HG03558 (cell line): Measurements from ENCODE around the gene TRAF7.

Experiments
- ATAC-seq: cut with Tn5 transposase; IDR thresholded peaks from one replicate; pipeline ENCODE4 v1.9.1; 2021; ENCODE audit warnings: moderate number of reproducible peaks; ENCODE audit not compliant: unreplicated experiment; ENCODE audit errors: extremely low read depth

TRAF7 gene

DNA sequence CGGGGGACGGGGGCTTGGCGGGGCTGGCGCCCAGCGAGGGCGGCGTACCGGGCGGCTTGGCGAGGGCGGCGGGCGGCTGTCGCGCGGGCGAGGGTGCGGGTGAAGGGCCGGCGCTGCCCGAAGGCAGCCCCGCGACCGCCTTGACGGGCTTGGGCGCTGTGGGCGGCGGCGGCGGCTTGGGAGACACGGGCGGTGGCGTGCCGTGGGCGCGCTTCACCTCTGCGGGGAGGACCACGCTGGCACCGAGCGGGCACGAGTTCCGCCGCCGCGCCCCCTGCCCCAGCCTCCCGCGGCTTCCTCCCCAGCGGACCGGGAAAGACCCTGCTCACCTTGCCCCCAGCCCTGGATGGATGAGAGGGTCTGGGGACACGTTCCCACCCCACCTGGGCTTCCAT, 23.5 kb downstream of the TRAF7 start:
- no peak for ATAC-seq

DNA sequence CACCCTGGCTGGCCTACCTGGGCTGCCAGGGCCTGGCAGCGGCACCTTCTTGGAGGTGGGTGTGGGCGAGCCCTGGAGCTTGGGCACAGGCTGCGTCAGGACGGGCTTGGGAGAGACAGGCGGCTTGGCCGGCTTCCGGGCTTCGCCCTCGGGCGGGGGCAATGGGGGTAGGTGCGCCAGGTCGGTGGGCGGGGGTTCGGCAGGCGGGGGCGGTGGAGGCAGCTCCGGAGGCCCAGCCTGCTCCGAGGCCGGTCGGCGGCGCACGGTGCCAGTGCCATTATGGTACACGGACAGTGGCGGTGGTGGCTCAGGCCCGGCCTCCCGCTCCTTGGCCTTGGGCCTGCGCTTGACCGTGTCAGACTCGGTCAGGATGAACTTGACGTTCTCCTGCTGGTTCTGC, 24.0 kb downstream of the TRAF7 start:
- no peak for ATAC-seq

DNA sequence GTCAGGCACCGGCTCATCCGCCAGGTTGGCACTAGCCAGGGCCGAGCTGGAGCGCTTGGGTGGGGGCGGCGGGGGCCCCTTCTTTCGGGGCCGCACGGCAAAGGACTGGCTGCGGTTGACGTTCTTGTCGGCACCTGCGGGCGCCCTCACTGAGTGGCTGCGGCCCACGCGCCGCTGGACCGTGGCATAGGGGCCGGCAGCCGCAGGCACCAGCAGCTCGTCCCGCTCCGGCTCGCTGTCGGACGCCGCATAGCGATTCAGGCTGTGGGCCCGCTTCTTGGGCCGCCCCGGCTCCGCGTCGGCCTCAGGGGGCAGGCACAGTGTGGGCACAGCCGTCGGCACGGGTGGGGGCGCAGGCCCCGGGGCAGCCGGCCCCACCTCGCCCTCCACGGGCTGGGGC, 24.9 kb downstream of the TRAF7 start:
- no peak for ATAC-seq

DNA sequence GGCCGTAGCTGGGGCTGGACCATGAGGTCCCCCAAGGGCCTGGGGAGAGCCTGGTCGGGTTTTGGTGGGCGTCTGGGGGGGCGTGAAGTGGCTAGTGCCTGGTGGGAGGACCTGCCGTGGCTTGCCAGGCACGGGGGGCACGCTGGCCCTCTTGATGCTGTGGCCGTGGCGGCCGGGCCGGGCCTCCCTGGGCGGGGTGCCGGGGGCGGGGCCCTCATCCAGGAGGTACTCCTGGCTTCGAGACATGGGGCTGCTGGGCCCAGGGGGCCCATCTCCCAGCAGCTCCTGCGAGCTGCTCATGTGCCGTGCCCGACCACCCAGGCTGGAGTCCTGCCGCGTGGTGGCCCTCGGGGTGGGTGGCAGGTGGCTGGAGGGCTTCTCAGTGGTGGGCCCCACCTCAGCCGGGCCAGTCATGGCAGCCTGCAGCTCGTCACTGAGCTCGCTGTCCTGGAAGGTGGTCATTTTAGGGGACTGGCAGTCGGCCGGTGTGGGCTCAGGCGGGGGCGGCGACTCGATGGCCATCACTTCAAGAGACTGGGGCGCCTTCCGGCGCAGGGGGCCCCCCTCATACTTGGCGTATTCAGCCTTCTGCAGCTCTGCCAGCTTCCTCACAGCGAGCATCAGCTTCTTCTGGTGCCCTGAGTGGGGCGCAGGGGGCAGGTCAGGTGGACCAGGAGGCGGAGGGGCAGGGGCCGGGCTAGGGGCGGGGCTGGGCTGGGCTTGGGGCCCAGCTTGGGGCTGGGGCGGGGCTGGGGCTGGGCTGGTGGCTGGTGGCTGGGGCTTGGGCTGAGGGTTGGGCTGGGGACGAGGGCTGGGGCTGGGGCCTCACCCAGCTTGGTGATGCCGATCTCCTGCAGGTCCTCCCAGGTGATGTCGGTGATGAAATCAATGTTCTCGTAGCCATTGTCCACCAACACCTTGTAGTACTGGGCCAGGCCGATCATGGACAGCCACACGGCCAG, 25.7 kb downstream of the TRAF7 start:
- no peak for ATAC-seq

DNA sequence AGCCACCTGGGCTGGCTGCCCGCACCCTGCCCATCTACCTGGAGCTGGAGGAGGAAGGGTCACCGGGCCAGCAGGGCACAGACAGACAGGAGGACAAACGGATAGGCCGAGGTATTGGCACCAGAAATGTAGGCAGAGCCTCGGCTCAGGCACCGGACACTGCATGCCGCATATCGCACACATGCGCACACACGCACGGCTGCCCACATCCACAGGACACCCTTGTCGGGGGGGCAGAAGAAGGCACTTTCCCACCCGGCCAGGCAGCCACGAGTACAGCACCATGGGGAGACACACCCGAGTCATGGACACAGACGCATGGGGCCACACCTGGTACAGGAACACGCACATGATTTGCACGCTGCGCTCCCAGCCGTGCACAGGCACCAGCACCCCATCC, 26.4 kb downstream of the TRAF7 start:
- no peak for ATAC-seq

DNA sequence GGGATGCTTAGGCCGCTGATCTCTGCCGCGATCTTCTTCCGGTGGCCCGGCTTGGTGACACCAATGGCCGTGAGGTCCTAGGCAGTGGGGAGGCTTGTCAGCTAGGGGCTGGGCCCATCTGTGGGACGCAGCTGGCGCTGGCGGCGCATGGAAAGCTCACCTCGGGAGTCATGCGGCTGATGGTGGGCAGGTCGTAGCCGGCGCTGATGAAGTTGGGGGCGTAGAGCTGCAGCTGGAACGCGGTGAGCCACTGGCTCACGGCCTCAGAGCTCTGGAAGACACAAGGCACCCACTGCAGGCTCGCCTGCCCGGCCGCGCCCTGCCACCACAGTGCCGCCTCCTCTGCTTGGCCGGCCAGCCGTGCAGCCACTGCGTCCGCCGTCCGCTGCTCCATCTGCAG, 28.1 kb downstream of the TRAF7 start:
- ATAC-seq = no peak

DNA sequence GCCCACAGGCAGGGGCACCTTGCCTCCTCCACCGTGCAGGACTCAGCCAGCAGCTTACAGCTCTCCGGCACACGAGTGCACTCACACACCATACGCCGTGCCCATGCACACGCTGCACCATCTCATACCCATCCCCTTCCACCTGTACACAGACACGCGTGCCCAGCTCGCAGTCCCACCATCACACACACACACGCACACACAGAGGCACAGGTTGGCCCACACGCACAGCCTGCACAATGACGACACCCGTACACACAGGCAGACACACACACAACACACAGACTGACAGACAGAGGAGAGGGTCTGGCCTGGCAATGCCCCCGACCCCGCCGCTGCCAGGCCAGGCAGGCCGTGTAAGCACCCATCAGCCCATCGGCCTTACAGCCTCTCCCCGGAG, 28.8 kb downstream of the TRAF7 start:
- no peak for ATAC-seq

DNA sequence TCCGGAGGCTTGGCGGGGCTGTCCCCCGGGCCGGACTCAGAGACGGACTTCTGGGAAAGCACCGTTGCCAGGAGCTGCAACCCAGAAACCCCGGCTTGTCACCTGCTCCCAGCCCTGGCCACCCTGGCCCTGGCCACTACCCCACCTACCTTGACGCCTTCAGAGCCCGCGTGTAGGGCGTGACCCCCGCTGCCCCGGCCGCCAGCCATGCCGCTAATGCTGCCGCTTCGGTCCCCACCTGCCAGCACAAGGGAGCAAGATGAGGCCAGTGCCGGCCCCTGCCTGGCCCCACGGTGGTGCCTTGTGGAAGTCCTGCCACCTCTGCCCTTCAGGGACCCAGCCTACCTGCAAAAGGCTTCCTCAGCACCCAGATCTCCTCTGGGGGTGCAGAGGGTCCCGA, 29.4 kb downstream of the TRAF7 start:
- no peak for ATAC-seq

DNA sequence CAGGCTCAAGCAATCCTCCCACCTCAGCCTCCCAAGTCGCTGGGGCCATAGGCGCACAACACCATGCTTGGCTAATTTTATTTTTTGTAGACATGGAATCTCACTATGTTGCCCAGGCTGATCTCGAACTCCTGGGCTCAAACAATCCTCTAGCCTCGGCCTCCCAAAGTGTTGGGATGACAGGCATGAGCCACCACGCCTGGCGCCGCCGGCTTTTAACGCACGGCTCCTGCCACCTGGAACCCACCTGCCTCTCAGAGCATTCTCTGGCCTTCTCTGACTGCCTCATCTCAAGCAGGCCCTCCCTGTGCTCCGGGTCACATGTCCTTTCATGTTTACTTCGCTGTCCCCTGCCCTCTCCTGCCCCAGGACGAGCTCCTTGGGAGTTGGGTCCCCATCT, 30.5 kb downstream of the TRAF7 start:
- no peak for ATAC-seq

DNA sequence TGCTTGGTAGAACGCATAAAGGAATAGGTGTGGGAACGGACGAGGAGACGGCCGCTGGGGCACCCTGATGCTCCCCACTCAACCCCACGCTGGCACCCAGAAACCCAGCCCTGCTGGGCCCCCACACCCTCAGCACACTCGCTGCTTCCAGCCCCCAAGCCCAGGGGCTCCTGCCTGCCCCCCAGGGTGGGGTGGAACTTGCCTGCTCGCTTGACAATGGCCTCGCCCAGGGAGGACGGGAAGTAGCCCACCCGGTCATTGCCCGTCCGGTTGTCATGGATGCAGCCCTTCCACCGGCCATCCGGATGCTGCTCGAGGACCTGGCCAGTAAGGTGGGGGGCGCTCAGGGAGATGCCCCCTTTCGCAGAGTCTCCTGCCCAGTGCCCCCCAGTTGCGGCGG, 30.9 kb downstream of the TRAF7 start:
- no peak for ATAC-seq

DNA sequence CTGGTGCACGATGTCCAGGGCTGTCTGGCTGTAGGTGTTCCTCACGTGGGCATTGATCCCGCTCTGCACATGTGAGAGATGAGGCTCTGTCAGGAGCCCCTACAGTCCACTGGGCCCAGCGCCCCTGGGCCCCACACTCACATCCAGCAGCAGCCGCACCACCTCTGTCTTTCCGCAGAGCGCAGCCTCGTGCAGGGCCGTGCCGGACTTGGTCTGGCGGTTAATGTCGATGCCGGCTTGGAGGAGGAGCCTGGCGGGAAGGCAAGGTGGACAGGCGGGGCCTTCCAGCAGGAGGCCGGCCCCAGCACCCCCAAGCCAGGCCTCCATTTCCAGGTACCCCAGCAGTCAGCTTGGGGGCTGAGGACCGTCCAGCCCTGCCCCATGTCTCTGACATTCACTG, 31.6 kb downstream of the TRAF7 start:
- no peak for ATAC-seq

DNA sequence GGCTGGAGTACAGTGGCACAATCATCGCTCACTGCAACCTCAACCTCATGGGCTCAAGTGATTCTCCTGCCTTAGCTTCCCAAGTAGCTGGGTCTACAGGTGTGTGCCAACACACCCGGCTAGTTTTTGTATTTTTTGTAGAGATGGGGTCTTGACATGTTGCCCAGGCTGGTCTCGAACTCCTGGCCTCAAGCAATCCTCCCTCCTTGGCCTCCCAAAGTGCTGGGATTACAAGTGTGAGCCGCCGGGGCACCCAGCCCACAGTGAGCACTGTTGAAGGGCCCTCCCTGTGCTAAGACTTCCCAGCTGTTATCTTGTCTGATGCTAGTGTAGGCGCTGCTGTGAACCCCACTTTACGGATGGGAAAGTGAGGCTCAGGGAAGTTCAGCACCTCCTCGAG, 32.8 kb downstream of the TRAF7 start:
- ATAC-seq = no peak

DNA sequence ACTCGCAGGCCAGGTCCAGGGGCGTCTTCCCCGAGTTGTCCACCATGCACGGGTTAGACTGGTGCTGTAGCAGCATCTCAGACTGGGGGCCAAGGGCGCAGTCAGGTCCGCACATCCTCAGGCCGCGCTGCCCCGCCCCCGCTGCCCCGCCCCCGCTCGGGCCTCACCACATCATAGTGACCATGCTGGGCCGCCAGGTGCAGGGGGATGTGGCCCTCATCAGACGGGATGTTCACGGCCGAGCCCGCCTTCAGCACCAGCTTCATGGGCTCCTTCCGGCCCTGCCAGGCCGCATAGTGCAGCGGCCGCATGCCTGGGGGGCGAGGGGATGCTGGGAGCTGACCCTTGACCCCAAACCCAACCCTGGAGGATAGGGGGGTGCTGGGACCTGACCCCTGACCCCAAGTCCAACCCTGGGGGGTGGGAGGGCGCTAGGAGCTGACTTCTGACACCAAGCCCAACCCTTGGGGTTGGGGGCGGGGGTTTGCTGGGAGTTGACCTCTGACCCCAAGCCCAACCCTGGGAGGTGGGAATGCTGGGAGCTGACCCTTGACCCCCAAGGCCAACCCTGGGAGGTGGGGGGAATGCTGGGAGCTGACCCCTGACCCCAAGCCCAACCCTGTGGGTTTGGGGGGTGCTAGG, 33.8 kb downstream of the TRAF7 start:
- ATAC-seq = no peak

DNA sequence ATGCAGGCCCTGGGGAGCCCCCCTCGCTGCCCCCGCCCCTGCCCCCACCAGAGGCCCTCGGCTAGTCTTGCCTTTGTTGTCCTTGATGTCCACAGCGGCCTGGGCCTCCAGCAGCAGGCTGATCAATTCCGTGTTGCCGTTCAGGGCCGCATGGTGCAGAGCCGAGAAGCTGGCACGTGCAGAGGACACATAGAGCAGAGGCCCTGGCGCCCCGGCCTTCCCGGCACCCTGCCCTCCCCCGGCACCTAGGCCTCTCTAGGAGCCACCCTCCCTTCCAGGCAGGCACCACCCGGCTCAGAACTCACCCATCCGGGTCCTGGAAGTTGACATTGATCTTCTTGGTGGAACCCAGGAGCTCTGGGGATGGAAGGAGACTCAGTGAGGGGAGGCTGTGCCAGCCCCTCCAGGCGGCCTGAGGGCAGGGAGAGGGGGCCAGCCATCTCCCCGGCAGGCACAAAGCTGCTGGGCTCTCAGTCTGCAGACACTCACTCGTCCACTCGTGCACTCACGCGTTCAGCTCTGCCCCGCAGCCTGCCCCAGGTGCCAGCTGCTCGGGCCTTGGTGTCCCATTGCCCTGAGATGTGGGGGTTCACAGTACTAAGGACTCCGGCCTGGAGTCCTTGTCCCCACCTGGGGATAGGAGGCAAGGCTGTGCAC, 34.5 kb downstream of the TRAF7 start:
- ATAC-seq = no peak

DNA sequence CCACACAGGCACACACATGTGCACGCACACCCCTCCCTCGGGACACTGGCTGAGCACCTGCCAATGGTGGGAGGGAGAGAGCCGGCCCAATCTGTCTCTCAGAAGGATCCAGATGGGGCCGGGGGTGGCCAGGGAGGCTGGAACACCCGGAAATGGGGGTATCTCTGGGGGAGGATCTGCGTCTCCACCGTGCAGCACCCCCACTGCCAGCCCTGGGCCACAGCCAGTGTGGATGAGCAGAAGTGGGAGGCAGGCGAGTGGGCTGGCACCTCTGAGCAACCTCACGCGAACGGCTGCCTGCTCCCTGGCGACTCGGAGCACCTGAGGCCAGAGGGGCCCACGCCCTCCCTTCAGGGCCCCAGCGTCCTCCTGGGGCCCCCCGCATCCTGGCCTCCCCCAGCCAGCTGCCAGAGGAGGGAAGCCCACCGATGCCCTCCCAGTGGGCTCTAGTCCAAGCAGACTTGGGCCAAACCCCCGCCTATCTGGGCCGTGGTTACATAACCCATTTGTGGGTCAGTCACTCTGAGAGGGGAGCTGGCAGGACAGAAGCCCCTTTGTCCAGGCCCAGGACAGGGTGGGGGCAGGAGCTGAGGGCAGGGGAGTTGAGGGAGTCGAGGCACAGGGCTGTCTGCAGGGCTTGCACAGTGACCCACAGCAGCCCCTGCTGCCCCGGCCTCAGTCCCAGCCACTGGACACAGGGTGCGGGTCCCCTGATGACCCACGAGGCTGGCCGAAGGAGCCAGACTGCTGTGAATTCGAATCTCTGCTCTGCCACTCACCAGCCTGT, 35.3 kb downstream of the TRAF7 start:
- ATAC-seq = no peak

DNA sequence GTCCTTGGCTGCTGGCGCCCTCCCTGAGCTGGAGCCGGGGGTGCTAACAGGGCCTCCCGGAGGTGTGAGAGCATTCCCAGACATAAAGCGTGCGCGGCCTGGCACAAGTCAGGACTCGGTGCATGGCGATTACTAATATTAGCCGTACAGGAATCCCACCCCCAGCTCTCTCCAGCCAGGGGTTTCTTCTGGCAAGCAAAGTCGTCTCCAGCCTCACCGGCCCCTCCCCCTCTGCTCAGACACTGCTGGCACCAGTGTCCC, 35.8 kb downstream of the TRAF7 start:
- no peak for ATAC-seq

DNA sequence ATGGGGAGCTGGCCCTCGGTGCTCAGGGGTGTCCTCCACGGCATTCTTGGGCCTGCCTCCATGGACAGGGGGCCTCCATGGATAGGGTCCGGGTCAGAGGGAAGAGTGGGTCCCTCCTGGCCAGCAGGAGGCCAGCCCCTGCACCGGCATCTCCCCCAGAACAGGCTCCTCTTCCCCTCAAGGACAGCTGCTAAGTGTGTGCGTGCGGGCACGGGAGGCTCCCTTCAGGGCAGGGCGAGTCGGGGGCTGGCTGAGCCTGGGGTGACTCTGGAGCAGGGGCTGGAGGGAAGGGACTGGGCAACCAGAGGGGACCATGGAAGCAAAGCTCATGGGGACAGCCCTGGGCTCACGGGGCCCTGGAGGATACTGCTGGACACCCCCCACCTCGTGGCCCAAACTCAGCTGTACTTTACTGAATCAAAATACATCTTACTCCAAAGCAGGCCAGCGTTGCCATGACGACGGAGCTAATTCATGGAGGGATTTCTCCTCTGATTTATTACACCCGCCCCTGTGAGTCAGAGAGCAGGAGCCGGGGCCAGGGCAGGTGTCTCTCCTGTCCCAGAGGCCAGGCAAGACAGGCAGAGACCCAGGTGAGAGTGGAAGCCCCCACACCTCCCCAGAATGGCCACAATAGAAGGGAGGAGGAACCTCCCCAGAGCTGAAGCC, 38.7 kb downstream of the TRAF7 start:
- ATAC-seq = no peak

DNA sequence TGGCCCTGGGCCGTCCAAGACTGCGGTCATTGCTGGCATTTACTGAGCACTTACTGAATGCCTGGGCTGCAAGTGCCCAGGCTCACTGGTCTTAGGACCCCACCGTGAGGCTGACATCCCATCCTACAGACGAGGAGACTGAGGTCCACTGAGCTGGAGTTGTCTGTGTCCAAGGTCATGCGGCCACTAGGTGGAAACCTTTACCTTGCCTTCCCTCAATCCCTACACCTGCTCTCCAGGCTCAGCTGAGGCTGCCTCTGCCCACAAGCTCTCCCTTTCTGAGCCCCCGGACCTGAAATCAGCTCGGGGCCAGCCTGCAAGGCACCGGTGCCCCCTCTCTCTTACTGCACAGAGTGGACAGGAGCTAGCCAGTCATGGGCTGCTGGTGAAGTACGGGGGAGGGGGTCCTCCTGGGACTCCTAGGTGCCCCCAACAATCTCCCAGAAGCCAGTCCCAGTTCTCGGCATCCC, 39.3 kb downstream of the TRAF7 start:
- no peak for ATAC-seq

DNA sequence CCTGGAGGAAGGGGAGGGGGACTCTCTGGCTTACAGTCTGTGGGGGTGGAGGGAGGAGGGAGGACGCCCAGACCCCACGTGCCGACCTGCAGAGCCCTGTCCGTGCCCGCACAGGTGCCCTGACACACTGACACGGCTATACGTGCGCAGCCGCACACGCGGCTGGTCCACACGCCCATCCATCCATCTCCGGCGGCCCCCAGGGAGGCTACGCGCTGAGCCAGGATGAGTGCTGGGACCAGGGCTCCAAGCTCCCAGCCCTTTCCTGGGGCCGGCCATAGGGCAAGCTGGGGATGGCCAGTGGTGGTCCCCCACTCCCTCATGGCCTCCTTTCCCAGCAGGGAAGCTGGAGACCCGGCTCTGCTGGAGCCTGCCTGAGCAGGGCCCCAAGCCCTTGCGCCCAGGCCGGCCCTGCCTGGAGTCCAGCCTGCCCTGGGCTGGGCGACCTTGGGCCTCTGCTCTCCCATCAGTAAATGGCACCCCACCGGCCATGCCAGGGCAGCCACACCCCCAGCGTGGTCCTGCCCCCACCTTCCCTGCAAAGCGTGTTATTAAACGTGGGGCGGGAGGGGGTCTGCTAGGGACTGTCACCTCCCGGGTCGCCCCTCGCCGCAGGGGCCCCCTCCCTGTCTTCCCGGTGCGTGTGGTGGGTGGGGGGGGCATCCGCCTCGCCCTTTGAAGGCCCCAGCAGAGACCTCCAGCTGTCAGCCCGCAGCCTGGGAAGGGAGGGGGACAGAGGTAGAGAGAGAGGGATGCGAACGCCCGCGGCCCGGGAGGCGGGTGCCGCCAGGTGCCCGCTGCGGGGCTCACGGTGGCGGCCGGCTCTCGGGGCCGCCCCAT, 40.0 kb downstream of the TRAF7 start:
- ATAC-seq = no peak
